Measurements from ENCODE around the gene ABL2.
"Not testable (repeated sequence)": the region's sequence is repeated elsewhere in the genome, so short reads cannot be mapped to it uniquely, and the experiment has no call there.

ABL2 gene

GRCh38 chr1:179168536-179168935 is 60.9 kb downstream of the ABL2 start:
- no peak for DNase-seq

DNA sequence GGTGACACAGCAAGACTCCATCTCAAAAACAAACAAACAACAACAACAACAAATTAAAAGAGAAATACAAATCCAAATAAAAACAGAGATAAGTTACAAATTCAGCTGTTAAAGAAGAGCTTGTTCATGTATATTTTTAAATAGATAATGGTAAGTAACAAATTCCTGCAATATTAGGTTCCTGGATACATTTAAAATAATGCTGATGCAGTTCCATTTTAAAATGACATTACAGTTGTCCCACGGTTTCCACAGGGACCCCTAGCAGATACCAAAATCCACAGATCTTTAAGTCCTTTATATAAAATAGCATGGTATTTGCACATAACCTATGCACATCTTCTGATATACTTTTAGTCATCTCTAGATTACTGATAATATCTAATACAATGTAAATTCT is 61.5 kb downstream of the ABL2 start:
- no peak for DNase-seq

DNA sequence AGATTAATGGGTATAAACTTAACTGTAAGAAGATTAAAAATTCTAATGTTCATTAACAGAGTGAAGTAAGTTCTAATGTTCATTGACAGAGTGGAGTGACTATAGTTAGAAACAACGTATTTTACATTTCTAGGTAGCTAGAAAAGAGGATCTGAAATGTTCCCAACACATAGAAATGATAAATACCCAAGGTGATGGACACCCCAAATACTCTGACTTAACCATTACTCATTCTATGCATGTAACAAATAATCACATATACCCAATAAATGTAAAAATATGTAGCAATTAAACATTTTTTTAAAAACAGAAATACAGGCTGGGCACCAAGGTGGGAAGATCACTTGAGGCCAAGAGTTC is 62.1 kb downstream of the ABL2 start:
- no peak for DNase-seq

DNA sequence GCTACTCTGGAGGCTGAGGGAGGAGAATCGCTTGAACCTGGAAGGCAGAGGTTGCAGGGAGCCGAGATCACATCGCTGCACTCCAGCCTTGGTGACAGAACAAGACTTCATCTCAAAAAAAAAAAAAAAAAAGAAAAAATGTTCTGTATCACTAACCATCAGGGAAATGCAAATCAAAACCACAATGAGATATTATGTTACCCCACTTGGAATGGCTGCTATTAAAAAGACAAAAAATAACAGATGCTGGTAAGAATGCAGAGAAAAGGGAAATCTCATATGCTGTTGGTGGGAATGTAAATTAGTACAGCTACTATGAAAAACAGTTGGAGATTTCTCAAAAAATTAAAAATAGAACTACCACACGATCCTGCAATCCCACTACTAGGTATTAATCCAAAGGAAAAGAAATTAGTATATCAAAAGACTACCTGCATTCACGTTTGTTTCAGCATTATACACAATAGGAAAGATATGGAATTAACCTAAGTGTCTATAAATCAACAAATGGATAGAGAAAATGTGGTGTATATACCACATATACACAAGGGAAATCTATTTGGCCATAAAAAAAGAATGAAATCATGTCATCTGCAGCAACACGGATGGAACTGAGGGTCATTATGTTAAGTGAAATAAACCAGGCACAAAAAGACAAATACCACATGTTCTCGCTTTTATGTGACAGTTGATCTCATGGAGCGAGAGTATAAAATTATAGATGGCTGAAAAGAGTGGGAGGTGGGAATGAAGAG is 62.6 kb downstream of the ABL2 start:
- DNase-seq: no peak

- DNase-seq: no peak
Observed at GRCh38 chr1:179164494-179164893, 65.0 kb downstream of the ABL2 start.

DNA sequence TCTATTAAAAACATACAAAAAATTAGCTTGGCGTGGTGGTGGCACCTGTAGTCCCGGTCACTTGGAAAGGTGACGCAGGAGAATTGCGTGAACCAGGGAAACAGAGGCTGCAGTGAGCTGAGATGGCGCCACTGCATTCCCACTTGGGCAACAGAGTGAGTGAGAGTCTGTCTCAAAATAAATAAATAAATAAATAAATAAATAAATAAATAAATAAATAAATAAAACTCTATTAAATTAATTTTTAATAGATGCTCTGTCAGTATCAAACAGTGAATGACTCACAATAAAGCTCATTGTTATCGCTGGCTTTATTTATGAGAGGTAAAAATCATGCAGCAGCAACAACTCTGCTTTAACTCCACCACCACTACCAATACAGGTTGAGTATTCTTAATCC is 72.8 kb downstream of the ABL2 start:
- no peak for DNase-seq

GRCh38 chr1:179156026-179156425 is 73.5 kb downstream of the ABL2 start:
- no peak for DNase-seq

DNA sequence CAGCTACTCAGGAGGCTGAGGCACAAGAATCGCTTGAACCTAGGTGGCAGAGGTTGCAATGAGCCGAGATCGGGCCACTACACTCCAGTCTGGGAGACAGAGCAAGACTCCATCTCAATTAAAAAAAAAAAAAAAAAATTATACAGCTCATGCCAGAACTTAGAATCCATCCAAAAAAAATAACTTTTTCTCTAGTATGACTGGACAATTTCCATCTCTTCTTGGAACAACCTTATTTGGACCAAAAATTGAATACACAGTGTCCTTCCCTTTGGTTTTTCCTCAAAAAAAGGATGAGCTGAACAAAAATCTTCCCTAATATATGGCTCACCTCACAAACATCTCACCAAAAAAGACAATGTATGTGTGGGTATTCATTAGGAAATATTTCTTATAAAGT is 73.9 kb downstream of the ABL2 start:
- DNase-seq: no peak

DNA sequence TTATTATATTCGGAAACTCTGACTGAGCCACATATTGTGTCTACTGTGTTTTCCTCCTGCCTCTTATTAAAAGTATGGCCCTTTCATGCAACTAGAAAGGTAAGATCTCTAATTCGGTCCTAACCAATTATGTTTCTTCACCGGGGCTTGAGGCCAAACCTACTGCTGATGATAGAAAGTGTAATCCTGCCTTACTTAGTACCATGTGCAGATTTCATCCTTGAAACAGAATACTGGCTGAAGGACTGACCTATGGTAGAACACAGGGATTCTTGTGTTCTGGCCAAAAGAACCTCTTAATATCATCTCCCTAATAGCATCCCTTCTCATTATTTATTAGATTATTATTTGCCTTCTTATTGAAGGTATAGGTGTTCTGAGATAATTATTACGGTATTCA is 75.0 kb downstream of the ABL2 start:
- DNase-seq: no peak

- no peak for DNase-seq
Observed at GRCh38 chr1:179153217-179153616, 76.3 kb downstream of the ABL2 start.

DNA sequence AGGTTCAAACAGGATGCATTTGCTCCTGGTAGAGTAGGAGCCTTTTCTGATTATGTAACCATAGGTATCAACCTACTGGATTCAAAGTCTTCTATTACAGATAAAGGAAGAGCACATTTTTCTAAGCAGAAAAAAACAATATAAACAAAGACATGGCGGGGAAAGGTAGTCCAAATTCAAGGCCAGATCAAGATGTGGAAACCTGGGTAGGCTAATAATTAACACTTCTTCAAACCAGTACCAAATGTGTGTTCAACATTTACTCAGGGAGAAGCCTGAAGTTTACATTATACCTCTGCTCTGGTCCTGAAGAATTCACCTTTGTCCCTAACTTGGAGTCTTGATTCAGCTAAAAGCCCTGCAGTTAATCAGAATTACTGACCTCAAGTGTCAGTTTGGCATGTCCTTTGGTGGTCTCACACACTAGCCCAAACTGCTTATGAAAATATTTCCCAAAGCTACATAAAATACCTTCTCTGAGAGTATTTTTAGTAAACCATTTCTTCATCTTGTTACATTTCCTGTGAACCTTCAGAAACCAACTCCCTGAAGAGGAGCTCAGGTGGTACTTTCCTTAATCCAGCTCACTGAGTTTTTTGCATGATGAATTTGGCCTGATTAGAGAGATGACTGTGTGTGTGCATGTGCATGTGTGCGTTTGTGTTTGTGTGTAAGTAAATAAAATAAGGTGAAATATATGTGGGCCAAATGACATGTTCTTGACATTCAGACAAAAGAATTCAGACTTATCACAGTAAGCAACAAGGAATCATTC is 77.4 kb downstream of the ABL2 start:
- no peak for DNase-seq

DNA sequence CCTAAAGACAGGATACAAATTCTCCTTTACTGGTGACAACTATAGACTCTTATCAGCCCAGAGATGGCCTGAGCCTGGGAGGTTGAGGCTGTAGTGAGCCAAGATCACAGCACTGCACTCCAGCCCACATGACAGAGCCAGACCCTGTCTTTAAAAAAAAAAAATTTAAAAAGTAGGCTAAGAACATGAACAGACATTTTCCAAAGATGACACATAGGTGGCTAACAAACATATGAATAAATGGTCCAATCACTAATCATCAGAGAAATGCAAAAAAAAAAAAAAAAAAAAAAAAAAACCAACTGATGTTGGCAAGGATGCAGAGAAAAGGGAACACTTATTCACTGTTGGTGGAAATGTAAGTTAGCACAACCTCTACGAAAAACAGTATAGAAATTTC is 82.6 kb downstream of the ABL2 start:
- DNase-seq: no peak

GRCh38 chr1:179146476-179146875 is 83.0 kb downstream of the ABL2 start:
- no peak for DNase-seq

DNA sequence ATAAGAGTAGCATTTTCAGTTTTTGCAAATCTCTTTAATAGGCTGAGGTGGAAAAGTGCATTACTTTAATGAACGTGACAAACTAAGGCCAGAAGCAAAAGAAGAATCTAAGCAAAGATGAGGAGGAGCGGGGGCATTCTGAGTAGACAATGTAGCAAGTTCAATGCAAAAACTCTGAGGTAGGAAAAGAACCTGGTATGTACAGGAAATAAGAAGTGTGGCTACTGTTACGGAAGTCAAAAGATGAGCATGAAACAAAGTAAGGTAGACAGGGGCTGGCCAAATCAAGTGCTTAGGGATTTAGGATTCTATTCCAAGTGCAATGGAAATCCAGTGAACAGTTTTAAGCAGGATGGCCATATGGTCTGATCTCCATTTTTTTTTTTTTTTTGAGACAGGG is 84.0 kb downstream of the ABL2 start:
- no peak for DNase-seq

DNA sequence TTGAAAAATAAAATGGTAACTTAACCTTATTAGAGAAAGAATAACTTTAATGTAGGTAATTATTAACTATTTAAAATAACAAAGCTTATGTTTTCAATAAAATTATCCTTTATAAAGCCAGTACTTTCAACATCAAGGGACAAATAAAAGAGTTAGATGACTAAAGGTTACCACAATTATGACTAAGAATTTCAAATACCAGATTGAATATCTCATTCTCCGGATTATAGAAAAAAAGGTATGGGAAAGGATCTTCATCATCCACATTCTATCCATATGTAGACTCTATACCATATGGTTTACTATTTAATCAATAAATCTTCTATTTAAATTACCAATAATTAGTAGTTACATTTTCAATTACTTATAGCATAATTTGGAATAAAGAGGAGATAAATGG is 84.9 kb downstream of the ABL2 start:
- DNase-seq: no peak

DNA sequence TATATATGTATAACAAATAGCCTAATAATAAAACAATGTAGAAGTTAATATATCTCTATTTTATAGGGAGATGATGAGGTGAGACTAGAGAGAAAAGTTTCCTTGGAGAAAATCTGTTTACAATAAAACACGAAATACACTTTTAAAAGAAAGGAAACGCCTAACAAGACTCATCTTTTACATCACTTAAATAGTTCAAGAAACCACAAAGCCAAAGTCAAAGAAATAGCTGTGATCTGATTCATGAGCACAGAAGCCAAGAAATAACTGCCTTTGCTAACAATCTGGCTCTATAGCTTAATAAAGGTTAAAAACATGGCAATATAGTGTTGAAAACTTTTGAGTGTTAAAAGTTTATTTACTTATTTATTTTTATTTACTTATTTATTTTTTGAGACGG is 86.2 kb downstream of the ABL2 start:
- DNase-seq: no peak

DNA sequence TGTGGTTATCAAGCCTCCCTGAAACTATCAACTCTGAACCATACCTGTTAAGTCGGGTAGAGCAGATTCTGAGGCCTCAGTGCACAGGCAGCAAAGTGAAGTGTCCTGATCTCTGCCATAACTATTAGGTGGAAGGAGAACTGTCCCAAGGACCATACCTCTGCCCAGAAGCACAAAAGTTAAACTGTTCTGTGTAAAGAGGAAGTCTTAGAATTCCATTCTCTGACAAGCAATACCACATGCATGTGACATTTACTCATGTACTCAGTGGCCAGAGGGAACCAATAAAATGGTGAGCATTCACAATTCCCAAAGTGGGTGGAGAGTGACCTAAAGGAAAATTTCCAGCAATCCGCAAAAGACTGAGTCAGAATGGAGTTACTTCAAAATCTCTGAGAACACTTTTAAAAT is 86.6 kb downstream of the ABL2 start:
- DNase-seq: no peak

DNA sequence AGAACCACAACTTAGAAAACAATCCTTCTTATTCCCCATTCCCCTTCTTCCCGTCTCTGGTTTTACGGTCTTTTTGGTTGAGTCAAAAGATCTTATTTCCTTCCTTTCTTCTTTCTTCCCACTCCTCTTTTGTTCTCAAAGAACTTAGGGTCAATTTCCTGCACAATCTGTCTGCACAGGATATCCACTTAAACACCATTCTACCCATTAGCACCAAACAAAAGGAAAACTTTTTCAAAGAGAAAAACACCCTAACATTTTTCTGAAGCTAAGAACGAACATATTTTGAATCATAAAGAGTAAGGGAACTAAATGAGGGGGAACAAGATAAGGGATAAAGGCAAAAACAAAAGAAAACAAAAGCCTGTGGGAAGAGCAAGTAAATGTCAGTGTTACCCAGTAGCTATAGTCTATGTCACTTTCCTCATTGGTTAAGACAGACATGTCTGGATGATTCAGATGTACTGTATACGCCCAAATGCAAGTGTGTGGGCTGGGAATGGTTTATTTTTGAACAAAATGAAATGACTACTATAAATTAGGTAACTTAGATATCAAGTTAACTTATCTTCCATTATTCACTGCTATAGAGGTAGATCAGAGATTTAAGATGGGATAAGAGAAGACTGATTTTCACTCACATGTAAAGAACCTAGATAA is 87.8 kb downstream of the ABL2 start:
- DNase-seq: no peak

DNA sequence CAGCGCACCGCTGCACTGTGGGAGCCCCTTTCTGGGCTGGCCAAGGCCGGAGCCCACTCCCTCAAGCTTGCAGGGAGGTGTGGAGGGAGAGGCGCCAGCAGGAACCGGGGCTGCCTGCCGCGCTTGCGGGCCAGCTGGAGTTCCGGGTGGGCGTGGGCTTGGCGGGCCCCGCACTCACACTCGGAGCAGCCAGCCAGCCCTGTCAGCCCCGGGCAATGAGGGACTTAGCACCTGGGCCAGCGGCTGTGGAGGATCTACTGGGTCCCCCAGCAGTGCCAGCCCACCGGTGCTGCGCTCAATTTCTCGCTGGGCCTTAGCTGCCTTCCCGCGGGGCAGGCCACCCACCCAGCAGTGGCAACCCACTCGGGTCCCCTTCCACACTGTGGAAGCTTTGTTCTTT is 90.7 kb downstream of the ABL2 start:
- DNase-seq: not testable (repeated sequence)

DNA sequence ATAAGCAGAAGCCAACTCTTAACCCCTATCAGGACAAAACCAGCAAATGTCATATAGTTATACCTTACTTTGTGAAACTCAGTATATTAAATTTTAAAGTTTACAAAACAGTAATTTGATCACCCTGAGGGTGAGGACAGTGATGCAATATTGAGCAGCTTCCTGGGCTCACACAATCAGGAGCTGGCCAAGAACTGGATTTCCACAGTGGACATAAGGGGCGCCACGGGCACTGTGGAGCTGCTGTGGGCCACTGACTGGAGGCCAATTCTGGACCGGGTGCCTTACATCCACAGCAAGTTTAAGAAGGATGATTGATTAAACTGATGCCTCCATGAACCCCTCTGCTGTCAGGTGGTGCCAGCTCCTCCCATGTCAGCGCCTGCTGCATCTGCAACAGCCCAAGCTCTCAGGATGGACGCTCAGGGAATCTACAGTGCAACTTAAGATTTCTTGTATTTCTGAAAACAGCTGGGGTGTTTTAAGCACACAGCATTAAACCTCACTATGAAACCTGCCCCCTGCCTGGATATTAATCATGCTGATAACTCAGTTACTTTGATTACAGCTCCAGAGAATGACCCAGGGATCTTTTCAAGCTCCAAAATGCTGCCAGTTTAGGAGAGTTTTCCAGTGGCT is 91.7 kb downstream of the ABL2 start:
- no peak for DNase-seq

DNA sequence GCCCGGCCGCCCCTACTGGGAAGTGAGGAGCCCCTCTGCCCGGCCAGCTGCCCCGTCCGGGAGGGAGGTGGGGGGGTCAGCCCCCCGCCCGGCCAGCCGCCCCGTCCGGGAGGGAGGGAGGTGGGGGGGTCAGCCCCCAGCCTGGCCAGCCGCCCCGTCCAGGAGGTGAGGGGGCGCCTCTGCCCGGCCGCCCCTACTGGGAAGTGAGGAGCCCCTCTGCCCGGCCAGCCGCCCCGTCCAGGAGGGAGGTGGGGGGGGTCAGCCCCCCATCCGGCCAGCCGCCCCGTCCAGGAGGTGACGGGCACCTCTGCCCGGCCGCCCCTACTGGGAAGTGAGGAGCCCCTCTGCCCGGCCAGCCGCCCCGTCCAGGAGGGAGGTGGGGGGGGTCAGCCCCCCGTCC is 93.8 kb downstream of the ABL2 start:
- DNase-seq: not testable (repeated sequence)

DNA sequence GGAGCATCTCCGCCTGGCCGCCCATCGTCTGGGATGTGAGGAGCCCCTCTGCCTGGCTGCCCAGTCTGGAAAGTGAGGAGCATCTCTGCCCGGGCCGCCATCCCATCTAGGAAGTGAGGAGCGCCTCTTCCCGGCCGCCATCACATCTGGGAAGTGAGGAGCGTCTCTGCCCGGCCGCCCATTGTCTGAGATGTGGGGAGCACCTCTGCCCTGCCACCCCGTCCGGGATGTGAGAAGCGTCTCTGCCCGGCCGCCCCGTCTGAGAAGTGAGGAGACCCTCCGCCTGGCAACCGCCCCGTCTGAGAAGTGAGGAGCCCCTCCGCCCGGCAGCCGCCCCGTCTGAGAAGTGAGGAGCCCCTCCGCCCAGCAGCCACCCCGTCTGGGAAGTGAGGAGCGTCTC is 94.3 kb downstream of the ABL2 start:
- DNase-seq: not testable (repeated sequence)

- DNase-seq: peak; percentile 7
Observed at GRCh38 chr1:179129702-179130473, 99.6 kb downstream of the ABL2 start.
